Measurements from ENCODE around the gene RIT1.

RIT1 gene

DNA sequence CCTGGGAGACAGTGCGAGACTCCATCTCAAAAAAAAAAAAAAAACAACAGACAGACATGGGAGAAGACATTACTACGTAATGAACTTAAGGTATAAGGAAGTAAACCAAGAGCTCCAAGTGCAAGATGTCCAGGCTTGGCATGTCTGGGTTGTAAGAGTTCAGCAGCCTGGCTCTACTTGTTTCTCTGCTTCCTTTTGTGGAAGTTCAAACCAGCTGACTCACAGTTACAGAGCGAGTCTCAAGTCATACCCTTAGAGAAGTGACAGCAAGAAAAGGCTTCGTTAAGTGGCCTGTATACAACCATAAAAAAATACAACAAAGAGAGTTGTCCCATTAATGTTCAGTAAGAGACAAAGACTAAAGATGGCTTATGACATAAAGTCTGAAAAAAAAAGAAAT, 1.3 kb downstream of the RIT1 start:
- peaks cover 80% of the 10 kb centered on the region for H3K36me3 ChIP-seq (ENCODE audit: control insufficient read depth, low read length)
- no peaks in the 10 kb centered on the region for H3K27me3 ChIP-seq (ENCODE audit: control insufficient read depth, low read length)
- H3K4me3 ChIP-seq (ENCODE audit: low read length), result peak overlapping the region; percentile 85
- peaks cover 20% of the 10 kb centered on the region for H3K4me1 ChIP-seq (ENCODE audit: control insufficient read depth, low read length)
- peaks cover 19% of the 10 kb centered on the region for H3K79me2 ChIP-seq (ENCODE audit: control insufficient read depth, low read length)
- H3K4me2 ChIP-seq (ENCODE audit: low read length), result peak overlapping the region; percentile 95
- no peaks in the 10 kb centered on the region for H4K20me1 ChIP-seq (ENCODE audit: control insufficient read depth, insufficient read depth, low read depth, low read length)
- no peak overlapping the region for H3K27ac ChIP-seq (ENCODE audit: low read depth, low read length)
- TF ChIP-seq, protein P1, sequence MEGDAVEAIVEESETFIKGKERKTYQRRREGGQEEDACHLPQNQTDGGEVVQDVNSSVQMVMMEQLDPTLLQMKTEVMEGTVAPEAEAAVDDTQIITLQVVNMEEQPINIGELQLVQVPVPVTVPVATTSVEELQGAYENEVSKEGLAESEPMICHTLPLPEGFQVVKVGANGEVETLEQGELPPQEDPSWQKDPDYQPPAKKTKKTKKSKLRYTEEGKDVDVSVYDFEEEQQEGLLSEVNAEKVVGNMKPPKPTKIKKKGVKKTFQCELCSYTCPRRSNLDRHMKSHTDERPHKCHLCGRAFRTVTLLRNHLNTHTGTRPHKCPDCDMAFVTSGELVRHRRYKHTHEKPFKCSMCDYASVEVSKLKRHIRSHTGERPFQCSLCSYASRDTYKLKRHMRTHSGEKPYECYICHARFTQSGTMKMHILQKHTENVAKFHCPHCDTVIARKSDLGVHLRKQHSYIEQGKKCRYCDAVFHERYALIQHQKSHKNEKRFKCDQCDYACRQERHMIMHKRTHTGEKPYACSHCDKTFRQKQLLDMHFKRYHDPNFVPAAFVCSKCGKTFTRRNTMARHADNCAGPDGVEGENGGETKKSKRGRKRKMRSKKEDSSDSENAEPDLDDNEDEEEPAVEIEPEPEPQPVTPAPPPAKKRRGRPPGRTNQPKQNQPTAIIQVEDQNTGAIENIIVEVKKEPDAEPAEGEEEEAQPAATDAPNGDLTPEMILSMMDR (IDR thresholded peaks at IDR 0.05; ENCODE audit: low read depth, low read length, poor library complexity, severe bottlenecking), result no peak
- no peak for TF ChIP-seq EZH2phosphoT487 (IDR thresholded peaks at IDR 0.05; ENCODE audit: borderline replicate concordance, low read length)
- H3K9me2 ChIP-seq (replicated peaks; ENCODE audit: control insufficient read depth, low read length), result no peaks in the 10 kb centered on the region
- H3F3A ChIP-seq (ENCODE audit: control insufficient read depth, insufficient read depth), result peaks cover 39% of the 10 kb centered on the region
- H3K9me3 ChIP-seq (ENCODE audit: control insufficient read depth, insufficient read depth, low read length), result no peaks in the 10 kb centered on the region

DNA sequence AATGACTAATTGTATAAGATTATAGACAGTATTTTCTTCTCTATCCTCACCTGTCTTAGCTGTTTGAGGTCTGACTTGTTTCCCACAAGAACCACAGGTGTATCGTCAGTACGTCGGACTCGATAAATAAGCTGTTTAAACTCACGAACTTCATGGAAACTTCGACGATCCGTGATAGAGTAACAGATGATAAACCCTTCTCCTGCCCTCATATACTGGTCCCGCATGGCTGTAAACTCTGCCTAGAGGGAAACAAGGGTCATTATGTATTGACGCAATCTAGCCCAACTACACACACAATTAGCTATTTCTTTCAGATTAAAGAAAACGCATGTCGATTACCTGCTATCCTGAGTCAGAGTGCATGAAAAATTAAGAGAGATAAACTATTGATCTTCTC, 6.9 kb downstream of the RIT1 start:
- Histone ChIP-seq H3F3A (ENCODE audit: control insufficient read depth, insufficient read depth) (0 out of 2 replicates have a peak, but pooled peaks cover 3% of the 10 kb centered on the region), H3K27ac (ENCODE audit: low read depth, low read length) (no peak overlapping the region)

DNA sequence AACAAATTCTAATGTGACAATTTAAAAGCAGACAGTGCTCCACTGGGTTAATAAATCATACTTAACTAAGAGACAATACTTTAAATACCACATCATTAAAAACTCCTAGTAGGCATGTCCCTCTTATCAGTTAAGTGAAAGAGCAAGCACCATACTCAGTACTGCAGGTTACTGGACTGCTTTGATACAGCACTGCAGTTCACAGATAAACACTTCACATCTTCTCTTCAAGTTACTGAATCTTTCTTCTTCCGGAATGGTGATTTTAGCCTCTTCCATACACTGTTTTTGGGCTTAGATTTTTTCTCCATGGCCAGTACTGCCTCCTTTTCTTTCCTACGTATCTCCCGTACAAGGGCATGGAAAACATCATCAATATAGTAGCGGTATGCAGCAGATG, 11.0 kb downstream of the RIT1 start:
- H4K20me1 ChIP-seq (ENCODE audit: control insufficient read depth, insufficient read depth, low read depth, low read length), result 0 out of 2 replicates have a peak, but pooled peaks cover 2% of the 10 kb centered on the region
- no peak overlapping the region for H3K4me3 ChIP-seq (ENCODE audit: low read length)
- no peaks in the 10 kb centered on the region for H3K79me2 ChIP-seq (ENCODE audit: control insufficient read depth, low read length)
- H3K27ac ChIP-seq (ENCODE audit: low read depth, low read length), result no peak overlapping the region
- no peak for TF ChIP-seq EZH2phosphoT487 (IDR thresholded peaks at IDR 0.05; ENCODE audit: borderline replicate concordance, low read length)
- TF ChIP-seq, protein P1 (IDR thresholded peaks at IDR 0.05; ENCODE audit: low read depth, low read length, poor library complexity, severe bottlenecking), result no peak
- no peaks in the 10 kb centered on the region for H3F3A ChIP-seq (ENCODE audit: control insufficient read depth, insufficient read depth)
- no peaks in the 10 kb centered on the region for H3K9me2 ChIP-seq (replicated peaks; ENCODE audit: control insufficient read depth, low read length)
- H3K36me3 ChIP-seq (ENCODE audit: control insufficient read depth, low read length), result peaks cover 60% of the 10 kb centered on the region
- no peaks in the 10 kb centered on the region for H3K9me3 ChIP-seq (ENCODE audit: control insufficient read depth, insufficient read depth, low read length)
- H3K27me3 ChIP-seq (ENCODE audit: control insufficient read depth, low read length), result no peaks in the 10 kb centered on the region
- H3K4me2 ChIP-seq (ENCODE audit: low read length), result no peak overlapping the region
- peaks cover 4% of the 10 kb centered on the region for H3K4me1 ChIP-seq (ENCODE audit: control insufficient read depth, low read length)

More for the DNA sequence above, 6.9 kb downstream of the RIT1 start:
- Histone ChIP-seq H3K9me3 (ENCODE audit: control insufficient read depth, insufficient read depth, low read length) (no peaks in the 10 kb centered on the region), H4K20me1 (ENCODE audit: control insufficient read depth, insufficient read depth, low read depth, low read length) (no peaks in the 10 kb centered on the region), H3K4me1 (ENCODE audit: control insufficient read depth, low read length) (no peaks in the 10 kb centered on the region), H3K4me3 (ENCODE audit: low read length) (no peak overlapping the region), H3K4me2 (ENCODE audit: low read length) (no peak overlapping the region), H3K79me2 (ENCODE audit: control insufficient read depth, low read length) (peaks cover under 1% of the 10 kb centered on the region), H3K27me3 (ENCODE audit: control insufficient read depth, low read length) (no peaks in the 10 kb centered on the region), H3K36me3 (ENCODE audit: control insufficient read depth, low read length) (peaks cover 68% of the 10 kb centered on the region), H3K9me2 (replicated peaks; ENCODE audit: control insufficient read depth, low read length) (no peaks in the 10 kb centered on the region)
- TF ChIP-seq, protein P1 (IDR thresholded peaks at IDR 0.05; ENCODE audit: low read depth, low read length, poor library complexity, severe bottlenecking), result no peak
- no peak for TF ChIP-seq EZH2phosphoT487 (IDR thresholded peaks at IDR 0.05; ENCODE audit: borderline replicate concordance, low read length)

Measured in DOHH2 (cell line).